Erythroblast (primary cell): Measurements from ENCODE around the gene COL6A5.

ENCODE experiments used
- GATA1 ChIP-seq: IDR thresholded peaks from 2 replicates; pipeline ENCODE4 v1.6.1; 2011; ENCODE audit warnings: low read depth, mild to moderate bottlenecking, control low read depth, low read length, moderate library complexity
- POLR2A ChIP-seq: IDR thresholded peaks from 2 replicates; pipeline ENCODE4 v1.6.1; 2011; ENCODE audit warnings: mild to moderate bottlenecking, low read length

GRCh38 chr3:130490241-130490640 lies 144.8 kb downstream of the COL6A5 start:
- no peak for TF ChIP-seq POLR2A
- no peak for TF ChIP-seq GATA1
